Thyroid gland (tissue), 4 donors: Measurements from ENCODE around the gene SLC35B2. TPM values are rescaled to one million over a fixed set of nuclear protein-coding genes. Genes with fewer than 3 reads are reported as not detected.
A peak's percentile ranks its signal among the peaks of the same experiment; 100 is the strongest.

Experiments used
- DNase-seq, 2 donors: peaks; one replicate each; pipeline ENCODE4 v3.0.0-alpha.2; 2019
- H3K27ac ChIP-seq, 3 donors: fragments of 200-600 bp; sonication (generic); 1 replicate in 2 of 3; 2 replicates in 1 of 3; pipeline ENCODE4 v1.5.1; 2016 to 2019; ENCODE audit warnings: mild to moderate bottlenecking in 1 of 3, moderate library complexity in 1 of 3
- H3K27me3 ChIP-seq: fragments of 200-600 bp; sonication (generic); one replicate; pipeline ENCODE4 v1.5.1; 2019
- H3K36me3 ChIP-seq, 2 donors: fragments of 200-600 bp; sonication (generic); one replicate each; pipeline ENCODE4 v1.5.1; 2016 to 2019
- H3K4me1 ChIP-seq, 2 donors: fragments of 200-600 bp; sonication (generic); one replicate each; pipeline ENCODE4 v1.5.1; 2017 to 2019
- H3K4me3 ChIP-seq, 3 donors: fragments of 200-600 bp; sonication (generic); replicated peaks in 1 of 3; 1 replicate in 2 of 3; 2 replicates in 1 of 3; pipeline ENCODE4 v1.5.1; 2016; ENCODE audit warnings: mild to moderate bottlenecking in 1 of 3
- H3K9me3 ChIP-seq: fragments of 200-600 bp; sonication (generic); one replicate; pipeline ENCODE4 v1.5.1; 2017
- CTCF ChIP-seq, 6 experiments: fragments of 200-600 bp in 3 of 6; fragments of 450-650 bp in 3 of 6; sonication (generic) in 3 of 6; IDR thresholded peaks; one replicate each; pipeline ENCODE4 v1.5.1; 2016 to 2019; ENCODE audit warnings: antibody characterized with exemption in 6 of 6, mild to moderate bottlenecking in 2 of 6, inconsistent platforms in 1 of 6, moderate library complexity in 1 of 6
- POLR2A ChIP-seq, 2 donors: fragments of 450-650 bp; IDR thresholded peaks; one replicate each; pipeline ENCODE4 v1.6.1; 2017; ENCODE audit warnings: antibody characterized with exemption in 2 of 2, mild to moderate bottlenecking in 2 of 2, moderate library complexity in 1 of 2
- WGBS, 2 donors: methylation state at CpG; one replicate each; pipeline ENCODE4 v1.1.5; 2017; 5-methylcytosine and 5-hydroxymethylcytosine counted together
- intact Hi-C: fragments of 100-400 bp; cut with DNase I; formaldehyde crosslinking; loops from one replicate; pipeline ENCODE4 v1.15.1; 2023
- total RNA-seq, 4 donors: library from RNA; depleted of rRNA; stranded (reverse); fragments of >200 nt; gene quantifications; one replicate each; pipeline ENCODE4 v1.2.3, GENCODE V29; 2016

Gene SLC35B2
- total RNA-seq, 4 donors from 2014 or later = 28.5 to 46.5 (median 41.8) TPM

DNA sequence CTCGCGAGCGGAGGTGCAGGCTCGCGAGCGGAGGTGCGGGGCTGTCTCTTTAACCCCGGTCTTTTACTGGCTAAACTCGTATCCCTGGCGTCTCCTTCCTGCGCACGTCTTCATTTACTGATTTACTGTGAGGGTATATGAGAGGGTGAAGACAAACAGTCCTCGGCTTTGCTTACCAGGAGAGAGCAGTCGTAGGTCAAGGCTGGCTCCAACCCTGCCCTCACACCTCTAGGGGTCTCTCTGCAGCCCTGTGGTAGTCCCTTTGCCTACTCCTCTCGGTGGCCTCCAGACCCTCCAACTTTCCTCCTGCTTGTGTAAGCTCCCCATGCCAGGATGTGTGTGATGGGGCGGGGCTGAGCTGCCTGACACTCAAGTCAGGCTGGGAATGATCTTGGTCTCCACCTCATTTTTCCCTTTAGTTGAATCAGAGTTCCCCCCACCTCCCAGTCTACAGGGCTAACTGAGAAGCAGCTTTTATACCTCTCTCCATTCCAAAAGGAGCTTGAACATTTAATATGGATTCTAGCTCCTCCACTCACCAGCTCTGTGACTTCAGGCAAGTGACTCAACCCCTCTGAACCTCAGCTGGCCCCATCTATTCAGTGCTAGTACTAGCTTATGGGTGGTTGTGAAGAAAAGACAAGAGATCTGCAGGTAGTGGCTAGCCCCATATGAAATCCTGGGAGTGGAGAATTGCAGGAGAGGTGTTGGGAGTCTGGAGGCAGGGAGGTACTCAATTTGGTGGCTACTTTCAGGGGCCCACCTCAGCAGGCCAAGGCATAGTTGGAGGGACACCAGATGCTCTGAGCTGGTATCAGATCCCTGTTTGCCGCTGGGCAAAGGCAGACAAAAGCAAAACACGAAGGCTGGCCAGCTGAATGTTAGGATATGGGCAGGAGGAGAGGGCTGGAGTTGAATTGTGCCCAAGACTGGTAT is 33.0 kb downstream of the SLC35B2 start:
- peaks cover 45 to 71% of the 10 kb centered on the region in 2 donors for H3K4me1 ChIP-seq
- intact Hi-C loops = no loop called here
- TF ChIP-seq CTCF (IDR thresholded peaks at IDR 0.05) = no peak
- TF ChIP-seq POLR2A (IDR thresholded peaks at IDR 0.05) = no peak

DNA sequence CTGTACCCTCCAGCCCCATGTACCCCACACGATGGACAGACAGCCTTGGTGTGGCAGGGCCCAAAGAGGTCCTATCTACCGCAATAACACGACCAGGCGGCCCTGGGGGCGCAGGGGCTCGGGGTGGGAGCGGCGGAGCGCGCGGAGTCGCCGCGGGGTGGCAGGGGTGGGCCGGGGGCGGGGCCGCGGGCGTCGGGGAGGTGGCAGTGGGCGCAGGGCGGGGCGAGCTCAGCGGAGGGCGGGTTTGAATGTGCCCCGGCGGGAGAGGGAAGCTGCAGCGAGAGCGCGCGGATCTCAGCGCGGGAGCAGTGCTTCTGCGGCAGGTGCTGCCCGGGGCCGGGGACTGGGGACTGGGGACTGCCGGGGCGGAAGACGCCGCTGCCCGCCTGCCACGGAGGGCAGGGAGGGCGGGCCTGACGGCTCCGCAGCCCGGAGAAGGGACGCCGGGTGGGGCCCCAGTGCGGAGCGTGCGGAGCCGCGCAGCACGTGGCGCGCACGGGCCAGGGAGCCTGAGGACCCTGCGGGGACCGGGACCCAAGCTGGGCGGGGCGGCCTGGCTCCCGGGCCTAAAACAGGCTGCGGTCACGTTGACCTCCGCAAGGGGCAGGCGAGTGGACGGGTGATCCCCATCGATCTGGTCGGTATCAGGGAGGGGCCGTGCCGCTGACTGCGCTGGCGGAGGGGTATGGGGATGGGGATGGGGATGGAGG is 33.9 kb downstream of the SLC35B2 start, which contains the start of gene SLC29A1:
Gene SLC29A1, plus strand, starts transcription at position 277 of the 710 bp plus-strand sequence. CDS start 3,719 bp downstream, outside the sequence.
- Histone ChIP-seq H3K4me3 (peak within 1 kb of the TSS; percentile 2 to 45 (median 36)), H3K4me1 (peaks cover 45 to 70% of the 10 kb centered on the region in 2 donors), H3K27me3 (no peaks in the 10 kb centered on the region), H3K9me3 (no peaks in the 10 kb centered on the region), H3K27ac (peak within 1 kb of the TSS; percentile 93 to 95 (median 95)), H3K36me3 (no peaks in the 10 kb centered on the region)
- 2 to 3% methylated on average over 6 to 24 of the region's 73 CpGs for WGBS, 2 donors
- intact Hi-C loops = no loop called here
- TF ChIP-seq POLR2A (IDR thresholded peaks at IDR 0.05) (peak in 1 of 2 donors; percentile 57), CTCF (IDR thresholded peaks at IDR 0.05) (peak in 3 of 6 experiments; percentile 6 to 13 (median 6))
- peak; percentile 83 to 85 for DNase-seq

More for the DNA sequence above, 33.0 kb downstream of the SLC35B2 start:
- Histone ChIP-seq H3K36me3 (no peaks in the 10 kb centered on the region), H3K27me3 (no peaks in the 10 kb centered on the region), H3K27ac (peak overlapping the region in 1 of 3 donors; percentile 95), H3K4me3 (peak overlapping the region in 1 of 3 donors; percentile 45), H3K9me3 (no peaks in the 10 kb centered on the region)
- DNase-seq = no peak
- 15 to 25% methylated on average over 18 of the region's 18 CpGs for WGBS, 2 donors

DNA sequence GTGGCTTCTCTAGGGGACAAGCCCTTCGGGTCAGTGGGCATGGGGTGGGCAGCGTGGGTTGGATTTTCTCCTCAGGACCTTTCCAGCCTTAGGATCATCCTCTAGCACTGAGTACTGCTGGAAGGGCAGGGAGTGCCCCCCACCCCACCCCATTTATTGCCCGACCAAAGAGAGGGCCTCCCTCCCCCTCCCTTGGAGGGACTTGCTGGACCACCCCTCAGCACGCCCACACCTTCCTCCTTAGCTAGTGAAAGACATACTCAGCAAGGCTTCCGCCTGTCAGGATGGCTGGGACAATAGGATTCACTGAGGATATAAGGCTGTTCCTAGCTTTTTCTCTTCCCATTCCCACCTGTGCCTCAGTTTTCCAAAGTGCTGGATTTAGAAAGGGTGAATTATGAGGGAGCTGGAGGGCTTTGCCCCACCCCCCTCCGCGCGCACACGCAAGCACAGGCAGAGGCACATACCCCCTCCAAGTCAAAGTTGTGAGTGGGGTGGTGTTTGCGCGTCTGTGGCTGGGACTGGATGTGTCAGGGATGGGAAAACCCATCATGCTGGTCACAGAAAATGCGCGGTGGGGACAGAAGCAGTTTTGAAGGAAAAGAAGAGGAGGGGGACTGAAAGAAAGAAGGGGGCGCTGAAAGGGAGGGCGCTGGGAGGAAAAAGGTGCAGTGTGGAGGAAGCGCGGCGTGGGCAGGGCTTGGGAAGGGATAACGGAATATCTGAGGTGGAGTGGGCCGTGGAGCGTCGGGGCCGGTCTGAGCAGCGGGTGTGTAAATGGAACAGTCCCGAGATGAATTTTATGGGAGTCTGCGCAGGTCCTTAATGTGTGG is 34.6 kb downstream of the SLC35B2 start:
- no peaks in the 10 kb centered on the region for H3K36me3 ChIP-seq
- no peaks in the 10 kb centered on the region for H3K27me3 ChIP-seq
- no peak for TF ChIP-seq CTCF (IDR thresholded peaks at IDR 0.05)
- peak overlapping the region in 2 of 3 donors; percentile 36 to 45 for H3K4me3 ChIP-seq
- H3K27ac ChIP-seq = peak overlapping the region; percentile 93 to 95 (median 95)
- H3K4me1 ChIP-seq = peaks cover 45 to 77% of the 10 kb centered on the region in 2 donors
- intact Hi-C loops = no loop called here
- 31 to 32% methylated on average over 26 of the region's 26 CpGs for WGBS, 2 donors
- DNase-seq = peak; percentile 20 to 29
- H3K9me3 ChIP-seq = no peaks in the 10 kb centered on the region

- H3K4me1 ChIP-seq = peaks cover 45 to 79% of the 10 kb centered on the region in 2 donors
- intact Hi-C loops = no loop called here
- H3K36me3 ChIP-seq = no peaks in the 10 kb centered on the region
- no peaks in the 10 kb centered on the region for H3K27me3 ChIP-seq
- no peaks in the 10 kb centered on the region for H3K9me3 ChIP-seq
- no peak for DNase-seq
- H3K4me3 ChIP-seq = peak overlapping the region in 1 of 3 donors; percentile 45
- WGBS, 2 donors = 82 to 96% methylated on average over 2 of the region's 2 CpGs
- H3K27ac ChIP-seq = peak overlapping the region; percentile 93 to 95 (median 95)
- TF ChIP-seq POLR2A (IDR thresholded peaks at IDR 0.05) (no peak), CTCF (IDR thresholded peaks at IDR 0.05) (no peak)
These were observed 35.4 kb downstream of the SLC35B2 start for GRCh38 chr6:44221961-44222335.
